Neural cell (in vitro differentiated cells): ENCODE data around the gene KCNE1. TPM values are rescaled to one million over a fixed set of nuclear protein-coding genes. Genes with fewer than 3 reads are reported as not detected.

Source experiments
- H2AFZ ChIP-seq: fragments of 200-600, 300-800 bp; sonication (generic), shearing (Covaris generic); 2 replicates; pipeline ENCODE4 v1.6.0; 2014; ENCODE audit warnings: low read depth, mild to moderate bottlenecking, antibody characterized with exemption, low read length, moderate library complexity
- H3F3A ChIP-seq: fragments of 200-600 bp; shearing (Covaris generic); 2 replicates; pipeline ENCODE4 v1.6.1; 2016; ENCODE audit warnings: mild to moderate bottlenecking, moderate library complexity, mixed read lengths, antibody characterized with exemption, low read length; ENCODE audit not compliant: insufficient read depth, poor library complexity, severe bottlenecking
- H3K27ac ChIP-seq: fragments of 200-600, 300-800 bp; sonication (generic), shearing (Covaris generic); 2 replicates; pipeline ENCODE4 v1.5.1; 2014; ENCODE audit warnings: mild to moderate bottlenecking, low read length, moderate library complexity
- H3K27me3 ChIP-seq: fragments of 300-800, 200-600 bp; sonication (generic), shearing (Covaris generic); 2 replicates; pipeline ENCODE4 v1.6.0; 2014; ENCODE audit warnings: mild to moderate bottlenecking, low read depth, low read length, moderate library complexity; ENCODE audit not compliant: insufficient read depth
- H3K36me3 ChIP-seq: fragments of 300-800, 200-600 bp; sonication (generic), shearing (Covaris generic); 2 replicates; pipeline ENCODE4 v1.5.1; 2014; ENCODE audit warnings: mild to moderate bottlenecking, antibody characterized with exemption, low read length, moderate library complexity; ENCODE audit not compliant: insufficient read depth
- H3K4me2 ChIP-seq: fragments of 300-800, 200-600 bp; sonication (generic), shearing (Covaris generic); 2 replicates; pipeline ENCODE4 v1.6.0; 2014; ENCODE audit warnings: mild to moderate bottlenecking, low read length
- H3K4me3 ChIP-seq: fragments of 300-800, 200-600 bp; sonication (generic), shearing (Covaris generic); 2 replicates; pipeline ENCODE4 v1.5.1; 2014; ENCODE audit warnings: mild to moderate bottlenecking, low read length, moderate library complexity
- H3K79me2 ChIP-seq: fragments of 200-600 bp; shearing (Covaris generic); replicated peaks from 2 replicates; pipeline ENCODE4 v1.6.0; 2014; ENCODE audit warnings: mild to moderate bottlenecking, low read length, moderate library complexity; ENCODE audit not compliant: insufficient read depth
- H3K9ac ChIP-seq: fragments of 300-800, 200-600 bp; sonication (generic), shearing (Covaris generic); 2 replicates; pipeline ENCODE4 v1.6.1; 2016; ENCODE audit warnings: mild to moderate bottlenecking, low read length, mixed read lengths
- H3K9me2 ChIP-seq: fragments of 200-600 bp; shearing (Covaris generic); 2 replicates; pipeline ENCODE4 v1.6.1; 2016; ENCODE audit warnings: mild to moderate bottlenecking, low read length, mixed read lengths; ENCODE audit not compliant: insufficient read depth
- H3K9me3 ChIP-seq: fragments of 200-600, 300-800 bp; sonication (generic), shearing (Covaris generic); 2 replicates; pipeline ENCODE4 v1.6.1; 2016; ENCODE audit warnings: mild to moderate bottlenecking, mixed run types, low read length, moderate library complexity, mixed read lengths
- H4K20me1 ChIP-seq: fragments of 200-600 bp; shearing (Covaris generic); 2 replicates; pipeline ENCODE4 v1.6.1; 2016; ENCODE audit warnings: mild to moderate bottlenecking, mixed run types; ENCODE audit not compliant: insufficient read depth
- CTCF ChIP-seq: fragments of 450-650 bp; IDR thresholded peaks from 2 replicates; pipeline ENCODE4 v1.5.1; 2014; ENCODE audit warnings: antibody characterized with exemption, mild to moderate bottlenecking, moderate library complexity; ENCODE audit not compliant: poor library complexity, severe bottlenecking
- EP300 ChIP-seq: fragments of 450-650 bp; conservative IDR thresholded peaks from 2 replicates; pipeline ENCODE4 v1.6.1; 2014; ENCODE audit warnings: antibody characterized with exemption, mild to moderate bottlenecking, moderate library complexity; ENCODE audit not compliant: poor library complexity, severe bottlenecking
- MXI1 ChIP-seq: fragments of 450-650 bp; conservative IDR thresholded peaks from 2 replicates; pipeline ENCODE4 v1.6.1; 2014; ENCODE audit warnings: antibody characterized with exemption, mild to moderate bottlenecking; ENCODE audit not compliant: poor library complexity, severe bottlenecking
- RAD21 ChIP-seq: fragments of 450-650 bp; conservative IDR thresholded peaks from 2 replicates; pipeline ENCODE4 v1.6.1; 2014; ENCODE audit warnings: antibody characterized with exemption, mild to moderate bottlenecking, moderate library complexity
- REST ChIP-seq: IDR thresholded peaks from 2 replicates; pipeline ENCODE4 v1.6.1; 2012; ENCODE audit warnings: borderline replicate concordance
- SMC3 ChIP-seq: fragments of 450-650 bp; conservative IDR thresholded peaks from 2 replicates; pipeline ENCODE4 v1.6.1; 2014; ENCODE audit warnings: antibody characterized with exemption, mild to moderate bottlenecking, moderate library complexity; ENCODE audit not compliant: poor library complexity
- TAF1 ChIP-seq: IDR thresholded peaks from 2 replicates; pipeline ENCODE4 v1.6.1; 2012; ENCODE audit warnings: low read depth
- polyA plus RNA-seq: library from polyadenylated mRNA; depleted of rRNA; stranded (reverse); fragments of >200 nt; gene quantifications from 2 replicates; pipeline ENCODE4 v1.2.3, GENCODE V29; 2014

KCNE1 gene
- polyA plus RNA-seq, 1 donor from 2014 or later = not detected

- Histone ChIP-seq H3K27me3 (no peaks in the 10 kb centered on the region), H2AFZ (no peak overlapping the region), H3K27ac (no peak overlapping the region), H3K9me3 (no peaks in the 10 kb centered on the region), H4K20me1 (no peaks in the 10 kb centered on the region), H3K9me2 (no peaks in the 10 kb centered on the region), H3K4me3 (no peak overlapping the region), H3K36me3 (no peaks in the 10 kb centered on the region), H3K79me2 (no peaks in the 10 kb centered on the region), H3K4me2 (no peak overlapping the region), H3F3A (no peaks in the 10 kb centered on the region), H3K9ac (no peak overlapping the region)
- no peak for TF ChIP-seq TAF1
- no peak for TF ChIP-seq REST
- no peak for TF ChIP-seq SMC3
These were observed 11.8 kb downstream of the KCNE1 start for GRCh38 chr21:34500191-34500590.

- TF ChIP-seq RAD21 (no peak), EP300 (no peak), CTCF (no peak), SMC3 (no peak), MXI1 (no peak), REST (no peak)
- no peaks in the 10 kb centered on the region for H3K79me2 ChIP-seq
- H3F3A ChIP-seq = no peaks in the 10 kb centered on the region
- no peak overlapping the region for H3K27ac ChIP-seq
- H3K27me3 ChIP-seq = no peaks in the 10 kb centered on the region
- H3K4me2 ChIP-seq = no peak overlapping the region
- no peak overlapping the region for H2AFZ ChIP-seq
- no peaks in the 10 kb centered on the region for H3K9me2 ChIP-seq
- H3K4me3 ChIP-seq = no peak overlapping the region
- H4K20me1 ChIP-seq = no peaks in the 10 kb centered on the region
- H3K9ac ChIP-seq = no peak overlapping the region
- H3K36me3 ChIP-seq = no peaks in the 10 kb centered on the region
- H3K9me3 ChIP-seq = no peaks in the 10 kb centered on the region
These were observed 12.9 kb downstream of the KCNE1 start for GRCh38 chr21:34499116-34499515.
